NCI-H2196 treated with DMSO at 0.1 percent for 48 hours (cell line): ENCODE data around the gene TCEA2.
"Not testable (repeated sequence)": the region's sequence is repeated elsewhere in the genome, so short reads cannot be mapped to it uniquely, and the experiment has no call there.

Experiments used
- DNase-seq: peaks from one replicate; lab custom pipeline; 2025; ENCODE audit not compliant: unreplicated experiment; lab: John Stamatoyannopoulos, UW

Gene TCEA2

GRCh38 chr20:64076061-64076997 is 13.3 kb downstream of the TCEA2 start:
- no peak for DNase-seq

- DNase-seq: no peak
Observed at GRCh38 chr20:64077094-64077493, 14.1 kb downstream of the TCEA2 start.

- DNase-seq: no peak
Observed at GRCh38 chr20:64077541-64077875, 14.5 kb downstream of the TCEA2 start.

DNA sequence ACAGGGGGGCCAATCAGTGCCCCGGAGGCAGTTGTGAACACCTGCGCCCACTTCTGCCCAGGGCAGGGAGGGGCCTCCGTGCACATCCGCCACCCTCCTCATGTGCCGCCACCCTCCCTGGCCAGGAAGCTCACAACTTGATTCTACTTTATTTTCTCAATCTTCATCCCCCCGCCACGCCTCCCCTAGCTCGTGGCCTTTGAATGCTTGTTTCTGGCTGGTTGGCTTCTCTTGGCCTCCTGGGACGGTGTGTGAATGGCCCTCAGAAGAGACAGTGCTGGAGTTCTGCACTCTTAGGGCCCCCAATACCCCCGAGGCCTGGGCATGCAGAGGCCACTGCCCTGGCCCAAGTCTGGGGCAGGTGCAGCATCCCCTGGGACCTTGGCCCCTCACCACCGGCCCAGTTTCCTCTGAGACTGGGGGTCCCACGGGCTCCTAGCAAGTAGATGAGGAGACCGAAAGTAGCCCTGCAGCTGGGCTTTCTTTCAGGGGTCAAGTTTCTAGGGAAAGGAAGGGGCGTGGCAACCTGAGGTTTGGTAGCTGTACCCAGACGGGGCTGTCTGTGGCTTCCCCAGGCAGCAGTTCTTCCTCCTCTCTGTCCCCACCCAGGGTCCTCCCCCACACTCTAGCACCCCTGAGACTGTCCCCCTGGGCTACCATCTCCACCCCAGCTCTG is 15.0 kb downstream of the TCEA2 start:
- DNase-seq: no peak

GRCh38 chr20:64078934-64079272 is 15.9 kb downstream of the TCEA2 start:
- no peak for DNase-seq

- peak; percentile 64 for DNase-seq
Observed at GRCh38 chr20:64079273-64080012, 16.4 kb downstream of the TCEA2 start, which contains the start of gene RGS19. Gene RGS19, minus strand, starts transcription at chr20:64079518. Its CDS starts 2,632 bp downstream, at chr20:64076886.

DNA sequence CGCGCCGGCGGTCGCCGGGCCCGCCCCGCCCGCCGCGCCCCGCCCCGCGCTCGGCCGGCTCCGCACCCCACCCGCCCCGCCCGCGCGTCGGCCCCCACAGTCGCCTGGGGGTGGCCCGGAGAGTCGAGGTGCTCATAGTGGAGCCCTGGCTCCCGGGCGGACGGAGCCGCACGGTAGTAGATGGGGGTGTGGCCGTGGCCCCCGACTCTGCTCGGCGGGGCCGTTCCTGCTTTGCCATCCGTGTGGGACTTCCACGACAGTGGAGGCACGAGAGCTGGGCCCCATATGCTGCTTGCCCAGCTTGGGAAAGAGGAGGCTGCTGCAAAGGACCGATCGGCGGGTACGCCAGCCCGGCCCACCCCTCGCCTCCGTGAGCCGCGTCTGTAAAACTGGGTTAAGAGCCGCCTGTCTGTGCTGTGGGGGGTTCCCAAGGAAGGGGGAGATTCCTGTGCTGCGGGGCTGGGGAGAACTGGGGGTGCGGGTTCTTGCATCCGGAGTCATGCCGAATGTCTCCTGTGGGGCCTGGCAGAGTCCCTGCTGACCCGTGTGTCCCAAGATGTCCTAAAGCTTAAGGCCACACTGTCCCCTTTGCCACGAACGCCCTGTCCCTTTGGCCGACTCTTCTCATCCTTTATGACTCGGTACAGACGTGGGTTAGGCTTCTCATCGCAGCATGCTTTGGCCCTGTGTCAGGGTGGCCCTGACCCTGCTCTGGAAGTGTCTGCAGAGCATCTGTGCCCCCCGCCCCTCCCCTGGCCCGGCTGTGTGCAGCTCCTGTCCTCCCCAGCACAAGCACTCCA is 17.2 kb downstream of the TCEA2 start, which contains the start of gene OPRL1:
TSS of gene OPRL1 (plus strand) at position 70 of the 800 bp plus-strand sequence. CDS start 12,639 bp downstream, outside the sequence.
- DNase-seq: no peak

GRCh38 chr20:64080813-64081623 is 18.0 kb downstream of the TCEA2 start:
- DNase-seq: no peak

- DNase-seq: no peak
Observed at GRCh38 chr20:64081624-64081964, 18.6 kb downstream of the TCEA2 start.

DNA sequence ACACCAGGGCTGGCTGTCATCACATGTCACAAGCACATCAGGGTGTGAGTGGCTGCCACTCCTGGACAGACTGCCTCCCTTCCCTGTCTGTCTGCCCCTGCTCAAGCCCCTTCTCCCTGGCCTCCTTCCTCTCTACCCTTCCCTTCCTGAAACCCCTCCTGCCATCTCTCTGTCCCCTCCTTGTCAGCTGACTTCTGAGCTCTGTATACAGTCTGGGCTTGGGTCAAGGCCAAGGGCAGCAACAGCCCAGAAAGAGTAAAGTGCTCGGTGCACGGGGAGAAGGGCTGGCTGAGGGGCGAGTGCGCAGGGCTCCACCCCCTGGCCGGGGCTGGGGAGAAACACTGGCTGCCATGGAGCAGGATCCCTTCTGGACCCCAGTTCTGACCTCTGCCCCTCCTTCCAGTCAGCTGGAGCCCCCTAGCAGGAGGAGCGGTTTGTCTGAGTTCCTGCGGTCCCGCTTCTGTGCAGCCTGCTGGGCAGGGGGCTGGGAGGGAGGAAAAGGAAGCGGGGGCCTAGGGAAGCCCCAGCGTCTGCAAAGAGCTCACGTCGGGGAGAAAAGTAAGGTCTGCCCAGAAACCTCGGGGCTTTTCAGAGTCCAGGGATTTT is 19.2 kb downstream of the TCEA2 start:
- DNase-seq: no peak

DNA sequence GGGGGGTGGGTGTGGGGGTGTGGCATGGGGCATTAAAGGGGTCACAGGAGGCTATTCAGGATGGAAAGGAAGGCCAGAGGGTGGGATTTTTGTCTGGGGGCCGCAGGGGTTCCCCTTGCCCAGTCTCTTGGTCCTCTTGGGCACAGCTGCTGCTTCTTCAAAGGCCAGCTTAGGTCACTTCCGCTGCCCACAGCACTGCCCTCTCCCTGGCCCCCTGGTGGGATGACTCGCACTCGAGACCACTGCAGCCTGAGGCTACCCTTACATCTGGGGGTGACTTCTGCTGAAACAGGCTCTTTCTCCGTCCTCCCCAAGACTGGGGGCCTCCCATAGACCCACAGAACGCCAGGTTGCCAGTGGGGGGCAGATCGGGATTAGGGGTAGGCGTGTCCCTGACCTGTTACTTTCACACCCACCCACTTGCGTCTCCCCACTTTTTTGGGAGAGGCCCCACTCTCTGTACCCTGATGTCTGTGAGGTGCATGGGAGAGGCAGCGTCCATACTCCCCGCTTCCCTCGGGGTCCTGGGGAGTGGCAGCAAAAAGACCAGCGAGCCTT is 19.9 kb downstream of the TCEA2 start:
- DNase-seq: no peak

DNA sequence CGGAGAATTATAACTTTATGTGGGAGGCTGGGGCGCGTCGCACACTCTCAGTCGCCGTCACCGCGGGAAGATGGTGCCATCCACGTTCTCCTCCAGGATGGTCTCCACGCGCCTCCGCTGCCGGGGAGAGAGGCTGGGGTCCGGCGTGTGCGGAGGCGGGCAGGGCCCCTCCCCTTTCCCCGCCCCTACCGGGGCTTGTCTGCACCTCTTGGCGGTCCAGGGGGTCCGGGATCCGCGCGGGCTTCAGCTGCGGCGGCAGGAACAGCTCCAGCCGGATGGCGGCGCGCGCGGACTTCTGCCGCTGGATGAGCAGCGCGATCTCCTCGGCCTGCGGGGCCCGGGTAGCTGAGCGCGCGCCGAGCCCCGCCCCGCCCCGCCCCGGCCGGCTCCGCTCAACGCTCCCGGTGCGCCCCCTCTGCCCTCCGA is 20.4 kb downstream of the TCEA2 start:
- peak; percentile 77 for DNase-seq

GRCh38 chr20:64083804-64084684 is 21.0 kb downstream of the TCEA2 start, which contains the start of gene LKAAEAR1:
Gene LKAAEAR1, minus strand, starts transcription at chr20:64084398. Its CDS starts 179 bp downstream, at chr20:64084219.
- DNase-seq: no peak

DNA sequence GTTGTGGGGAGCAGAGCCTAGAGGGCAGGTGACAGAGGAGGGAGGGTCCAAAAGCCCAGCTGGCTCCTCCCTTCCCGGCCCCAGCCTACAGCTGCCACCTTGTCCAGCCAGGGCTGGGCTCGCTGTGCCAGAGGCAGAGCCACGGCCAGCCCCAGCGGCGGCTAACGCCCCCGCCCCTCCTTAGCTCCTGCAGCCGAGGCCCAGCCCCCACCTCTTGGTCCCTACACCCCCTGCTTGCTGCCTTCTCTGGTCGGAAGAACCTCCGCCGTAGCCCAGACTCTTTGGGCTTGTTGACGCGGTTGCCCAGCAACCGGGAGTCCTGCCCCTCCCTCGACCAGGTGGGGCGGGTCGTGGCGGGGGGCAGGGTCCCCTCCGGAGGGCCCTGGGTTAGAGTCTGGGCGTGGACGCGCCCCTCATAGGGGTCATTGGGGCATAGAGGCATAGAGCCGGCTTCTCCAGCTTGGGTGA is 21.7 kb downstream of the TCEA2 start:
- peak; percentile 21 for DNase-seq

DNA sequence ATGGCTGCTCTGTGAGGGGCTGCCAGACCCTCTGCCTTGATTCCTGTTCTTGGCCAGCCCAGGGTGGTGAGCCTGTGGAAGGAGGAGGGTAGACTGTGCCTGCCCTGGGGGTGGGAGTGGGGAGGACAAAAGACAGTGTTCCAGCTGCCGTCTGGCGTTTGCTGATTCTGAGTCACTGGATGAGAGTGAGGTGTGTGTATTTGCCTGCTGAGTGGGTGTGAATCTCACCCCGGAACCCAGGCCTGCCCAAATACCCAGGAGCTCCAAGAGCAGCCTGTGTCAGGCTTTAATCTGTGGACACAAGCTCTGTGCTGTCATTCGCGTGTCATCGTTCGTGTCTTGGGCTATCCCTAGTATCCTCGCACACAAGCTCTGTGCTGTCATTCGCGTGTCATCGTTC is 23.8 kb downstream of the TCEA2 start:
- DNase-seq: no peak

DNA sequence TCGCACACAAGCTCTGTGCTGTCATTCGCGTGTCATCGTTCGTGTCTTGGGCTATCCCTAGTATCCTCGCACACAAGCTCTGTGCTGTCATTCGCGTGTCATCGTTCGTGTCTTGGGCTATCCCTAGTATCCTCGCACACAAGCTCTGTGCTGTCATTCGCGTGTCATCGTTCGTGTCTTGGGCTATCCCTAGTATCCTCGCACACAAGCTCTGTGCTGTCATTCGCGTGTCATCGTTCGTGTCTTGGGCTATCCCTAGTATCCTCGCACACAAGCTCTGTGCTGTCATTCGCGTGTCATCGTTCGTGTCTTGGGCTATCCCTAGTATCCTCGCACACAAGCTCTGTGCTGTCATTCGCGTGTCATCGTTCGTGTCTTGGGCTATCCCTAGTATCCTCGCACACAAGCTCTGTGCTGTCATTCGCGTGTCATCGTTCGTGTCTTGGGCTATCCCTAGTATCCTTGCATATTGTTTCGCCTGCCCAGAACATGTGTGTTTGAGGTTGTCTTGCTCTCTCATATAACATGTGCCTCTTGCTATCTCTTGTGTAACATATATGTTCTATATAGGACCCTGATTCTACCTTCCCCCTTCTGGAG is 24.3 kb downstream of the TCEA2 start:
- DNase-seq: not testable (repeated sequence)

- not testable (repeated sequence) for DNase-seq
Observed at GRCh38 chr20:64088586-64088985, 25.6 kb downstream of the TCEA2 start.

- no peak for DNase-seq
Observed at GRCh38 chr20:64090165-64090564, 27.2 kb downstream of the TCEA2 start.
